ENCODE measurements around the gene DDB1.

The DDB1 gene

DNA sequence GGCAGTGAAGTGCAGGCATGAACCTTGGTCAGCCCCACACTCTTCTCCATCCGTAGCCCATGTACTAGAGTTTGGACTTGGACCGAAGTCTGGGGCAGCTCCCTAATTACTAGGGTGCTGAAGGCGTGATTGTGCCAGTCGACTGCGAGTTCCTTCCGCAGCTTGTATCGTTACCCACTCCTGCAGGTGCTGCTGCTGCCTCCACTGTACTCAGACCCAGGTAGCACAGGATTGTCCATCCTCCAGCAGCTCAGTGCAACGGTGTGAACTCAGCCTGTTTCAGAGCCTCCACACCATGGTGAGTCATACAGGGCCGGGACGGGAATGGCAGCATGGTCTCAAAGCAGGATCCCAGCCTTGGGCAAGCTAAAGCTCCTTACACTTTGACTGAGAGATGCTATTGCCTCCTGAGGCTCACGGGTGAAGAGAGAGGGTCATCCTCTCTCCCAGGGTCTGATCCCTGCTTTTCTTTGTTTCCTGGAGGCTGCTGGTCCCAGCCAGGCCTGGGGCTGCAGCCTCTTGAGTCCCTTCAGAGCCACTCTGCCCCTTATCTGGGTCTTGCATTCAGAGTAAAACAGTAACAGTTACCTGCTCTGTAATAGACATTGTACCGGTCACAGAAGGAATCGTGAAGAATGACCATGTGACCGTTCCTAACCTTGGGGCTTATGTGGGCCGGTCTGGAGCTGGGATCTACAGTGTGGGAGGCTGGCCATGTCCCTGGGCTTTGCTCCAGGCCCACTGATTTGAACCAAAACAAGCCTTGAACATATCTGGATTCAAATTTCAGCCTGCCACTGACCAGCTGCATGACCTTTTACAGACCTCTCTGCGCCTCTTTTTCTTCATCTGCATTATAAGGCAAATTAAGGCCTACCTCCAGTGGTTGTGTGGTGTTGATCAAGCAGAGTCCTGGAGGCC, 1.8 kb upstream of the DDB1 start:
- DNase-seq (ENCODE audit: low read depth): no peak

DNA sequence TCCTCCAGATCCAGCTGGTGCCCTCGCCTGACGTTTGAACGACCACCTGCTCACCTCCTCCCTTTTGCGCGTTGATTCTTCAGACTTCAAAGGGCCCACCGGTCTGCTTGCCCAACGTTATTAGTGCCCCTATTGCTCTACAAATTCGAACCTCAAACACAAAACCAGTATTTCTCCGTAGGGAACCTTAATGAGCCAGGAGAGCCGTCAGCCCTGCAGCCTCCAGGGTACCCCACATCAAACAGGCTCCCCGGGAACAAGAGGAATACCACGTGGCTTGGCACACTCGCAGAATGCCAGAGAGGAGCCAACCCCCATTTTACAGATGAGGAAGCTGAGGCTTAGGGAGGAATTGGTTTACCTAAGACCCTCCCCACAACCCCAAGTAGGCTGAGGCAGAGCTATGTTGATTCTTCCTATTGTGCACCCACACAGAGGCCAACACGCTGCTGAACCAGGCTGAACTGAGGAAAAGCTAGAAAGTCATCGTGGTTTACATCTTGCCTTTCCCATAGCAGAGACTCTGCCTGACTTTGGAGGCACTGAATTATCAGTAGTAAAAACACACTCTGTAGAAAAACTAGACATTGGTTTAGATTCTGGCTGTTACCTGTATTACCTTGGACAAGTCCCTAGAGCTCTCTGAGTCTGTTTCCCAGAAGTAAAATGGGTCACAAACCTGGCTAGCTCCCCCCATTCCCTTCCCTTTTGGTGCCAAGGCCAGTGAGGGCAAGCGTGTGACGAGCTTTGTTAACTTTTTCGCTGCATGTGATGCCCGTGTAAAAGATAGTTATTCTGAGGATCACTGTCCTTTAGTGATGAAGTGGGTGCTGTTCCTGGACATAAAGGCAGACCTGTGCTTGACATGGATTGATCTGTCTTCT, 887 bp upstream of the DDB1 start:
- DNase-seq (ENCODE audit: low read depth): no peak

DNA sequence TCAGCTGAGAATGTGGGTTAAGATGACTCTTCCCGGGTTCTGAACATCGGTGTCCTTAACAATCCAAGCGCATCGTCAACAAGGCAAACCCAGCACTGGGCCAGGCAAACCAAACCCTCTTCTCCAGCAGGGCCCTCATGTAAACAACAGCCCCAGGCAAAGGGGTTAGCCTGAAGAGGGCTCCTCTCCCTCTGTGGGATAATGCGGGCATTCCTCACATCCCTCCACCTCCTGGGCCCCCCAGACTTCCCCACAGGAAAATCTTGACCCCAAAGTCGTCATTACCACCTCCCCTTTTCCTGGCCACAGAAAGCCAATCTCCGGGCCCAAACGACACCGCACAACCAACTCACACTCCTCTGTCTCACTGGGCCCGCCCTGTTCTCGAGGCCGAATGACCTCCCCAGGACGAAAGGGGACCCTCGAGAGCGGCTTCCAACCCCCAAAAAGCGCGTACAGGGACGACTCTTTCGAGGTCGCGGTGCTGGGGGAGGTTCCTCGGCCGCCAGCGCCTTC, 566 bp downstream of the DDB1 start:
- no peak for DNase-seq (ENCODE audit: low read depth)

DNA sequence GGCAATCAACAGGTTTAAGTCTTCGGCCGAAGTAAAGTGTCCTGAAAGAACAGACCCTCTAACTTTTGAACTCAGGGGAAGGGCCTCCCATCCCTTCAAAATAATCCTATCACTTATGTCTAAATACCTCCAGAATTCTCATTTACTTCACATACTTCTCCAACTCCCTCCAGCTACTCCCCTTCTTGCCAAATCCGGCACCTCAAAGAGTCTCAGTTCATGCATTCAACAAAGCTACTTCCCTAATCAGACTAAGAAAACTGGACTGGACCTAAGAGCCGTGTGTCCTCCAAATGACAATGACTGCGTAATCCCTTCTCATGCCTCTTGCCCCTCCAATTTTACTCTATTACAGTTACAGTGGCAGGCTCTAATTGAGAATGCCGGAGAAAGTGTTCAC, 1.3 kb downstream of the DDB1 start:
- no peak for DNase-seq (ENCODE audit: low read depth)

DNA sequence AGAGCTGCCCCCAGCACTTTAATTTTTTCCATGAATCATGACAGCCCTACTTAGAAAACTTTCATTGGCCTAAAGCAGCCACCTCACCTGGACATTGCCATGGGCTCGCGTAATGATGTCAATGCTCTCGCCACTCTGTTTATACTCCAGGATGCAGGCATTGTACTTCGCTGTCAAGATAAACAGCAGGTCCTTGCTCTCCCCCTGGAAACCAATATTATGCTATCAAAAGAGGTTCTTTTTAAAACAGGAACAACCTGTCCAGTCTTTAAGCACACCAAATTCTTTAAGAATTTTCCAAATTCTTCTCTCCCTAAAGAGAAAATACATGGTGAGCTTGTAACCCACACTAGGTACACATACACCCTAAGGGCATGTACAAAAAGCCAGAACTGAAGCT, 3.0 kb downstream of the DDB1 start:
- DNase-seq (ENCODE audit: low read depth): no peak

DNA sequence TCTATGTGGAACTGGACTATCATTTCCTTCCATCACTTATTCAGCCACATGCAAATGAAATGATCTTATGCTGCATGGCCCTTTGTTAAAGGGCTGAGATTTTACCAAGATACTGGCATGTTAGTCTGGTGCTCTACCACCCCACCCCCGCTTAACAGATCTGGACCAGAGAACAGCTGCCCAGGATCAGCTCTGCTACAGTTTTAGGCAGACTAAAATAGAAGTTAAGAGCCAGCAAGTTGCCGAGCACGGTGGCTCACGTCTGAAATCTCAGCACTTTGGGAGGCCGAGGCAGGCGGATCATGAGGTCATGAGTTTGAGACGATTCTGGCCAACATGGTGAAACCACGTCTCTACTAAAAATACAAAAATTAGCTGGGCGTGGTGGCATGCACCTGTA, 4.6 kb downstream of the DDB1 start:
- no peak for DNase-seq (ENCODE audit: low read depth)

DNA sequence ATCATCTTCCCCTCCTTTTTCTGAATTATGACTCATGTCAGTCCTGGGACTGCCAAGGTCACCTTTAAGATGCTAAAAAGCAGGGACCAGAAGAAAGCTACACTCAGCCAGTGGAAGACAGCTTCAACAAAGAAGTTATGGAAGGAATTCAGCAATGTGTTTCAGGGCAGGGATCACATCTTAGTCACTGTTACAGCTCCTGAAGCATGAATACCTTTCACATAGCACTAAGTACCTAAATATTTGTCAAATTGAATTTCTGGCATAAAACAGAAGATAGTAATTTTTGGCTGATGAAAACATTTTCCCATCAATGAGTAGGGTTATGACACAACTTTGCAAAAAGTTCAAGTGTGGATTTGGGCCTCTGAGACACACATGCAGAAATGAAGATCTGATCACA, 5.2 kb downstream of the DDB1 start:
- no peak for DNase-seq (ENCODE audit: low read depth)

DNA sequence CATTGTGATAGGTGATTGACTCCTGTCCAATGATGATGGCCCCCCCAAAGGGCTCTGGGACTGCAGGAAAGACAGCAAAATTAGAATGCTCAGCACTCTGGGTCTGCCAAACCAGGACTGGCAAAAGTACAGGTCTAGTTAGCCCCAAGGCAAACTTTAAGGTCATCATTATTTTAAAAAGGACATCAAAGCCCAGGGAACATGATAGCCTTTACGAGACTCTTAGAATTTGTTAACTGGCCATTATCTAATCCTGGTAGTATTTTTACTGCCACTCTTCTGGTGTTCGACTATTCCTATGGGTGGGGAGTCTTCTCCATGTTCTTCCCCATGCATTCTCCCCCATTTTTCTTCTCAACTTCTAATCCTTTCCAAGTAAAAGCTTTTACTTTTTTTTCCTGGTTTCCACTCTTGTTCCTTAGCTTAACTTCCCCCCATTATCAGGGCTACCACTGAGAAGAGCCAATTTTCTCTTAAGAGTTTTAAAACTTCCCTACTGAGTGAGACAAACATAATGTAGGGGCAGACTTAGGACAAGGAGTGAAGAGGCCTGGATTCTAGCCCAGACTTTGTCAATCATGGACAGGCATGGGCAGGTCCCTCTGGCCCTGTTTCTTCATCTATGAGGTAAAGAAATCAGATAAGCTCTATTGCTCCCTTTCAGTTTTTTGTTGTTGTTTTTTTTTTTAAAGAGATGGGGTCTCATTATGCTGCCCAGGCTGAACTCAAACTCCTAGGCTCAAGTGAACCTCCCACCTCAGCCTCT, 7.1 kb downstream of the DDB1 start:
- no peak for DNase-seq (ENCODE audit: low read depth)

DNA sequence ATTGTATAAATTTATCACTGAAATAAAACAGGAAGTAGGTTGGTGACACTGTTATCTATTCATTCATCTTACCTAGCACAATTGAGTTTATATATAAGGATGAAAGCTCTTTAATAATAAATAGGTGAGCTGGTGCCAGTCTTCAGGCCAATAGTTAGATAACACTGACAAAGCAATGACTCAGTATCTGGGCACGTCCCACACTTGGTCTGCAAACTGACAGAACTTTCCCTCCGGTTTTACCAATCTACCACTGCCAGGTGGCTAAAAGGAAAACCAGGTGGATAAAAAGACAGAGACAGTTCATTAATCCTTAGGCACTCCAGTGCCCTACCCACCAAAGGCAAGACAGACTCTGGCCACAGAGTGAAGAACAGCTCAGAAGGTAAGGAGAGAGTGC, 17.6 kb downstream of the DDB1 start:
- DNase-seq (ENCODE audit: low read depth): no peak

DNA sequence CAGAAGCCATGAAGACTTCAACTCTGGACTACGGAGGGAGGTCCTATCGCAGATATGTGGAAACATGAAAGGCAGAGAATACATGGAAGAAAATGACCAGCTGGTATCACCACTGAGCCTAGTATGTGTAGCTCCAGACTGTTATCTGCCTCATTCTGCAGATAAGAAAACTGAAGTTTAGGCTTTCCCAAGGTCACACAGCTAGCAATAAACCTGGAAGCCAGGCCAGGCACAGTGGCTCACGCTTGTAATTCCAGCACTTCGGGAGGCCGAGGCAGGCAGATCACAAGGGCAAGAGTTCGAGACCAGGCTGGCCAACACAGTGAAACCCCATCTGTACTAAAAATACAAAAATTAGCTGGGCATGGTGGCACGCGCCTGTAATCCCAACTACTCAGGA, 22.2 kb downstream of the DDB1 start:
- no peak for DNase-seq (ENCODE audit: low read depth)

DNA sequence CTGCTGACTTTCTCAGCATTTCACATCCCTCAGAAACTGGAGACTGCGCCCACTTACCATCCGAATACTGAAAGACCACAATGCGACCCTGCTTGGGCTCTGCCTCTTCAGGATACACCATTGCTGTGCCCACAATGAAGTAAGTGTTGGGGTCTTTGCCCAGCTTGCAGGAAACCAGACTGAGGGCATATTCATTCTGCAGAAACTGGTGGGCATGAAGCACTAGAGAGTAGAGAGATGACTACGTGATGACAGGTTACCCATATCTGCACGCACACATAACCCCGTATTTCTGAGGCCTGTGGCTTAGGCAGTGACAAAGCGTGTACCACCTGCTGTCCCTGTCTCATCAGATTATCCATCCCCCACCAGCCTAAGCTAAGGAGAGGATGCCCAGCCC, 23.2 kb downstream of the DDB1 start:
- no peak for DNase-seq (ENCODE audit: low read depth)

DNA sequence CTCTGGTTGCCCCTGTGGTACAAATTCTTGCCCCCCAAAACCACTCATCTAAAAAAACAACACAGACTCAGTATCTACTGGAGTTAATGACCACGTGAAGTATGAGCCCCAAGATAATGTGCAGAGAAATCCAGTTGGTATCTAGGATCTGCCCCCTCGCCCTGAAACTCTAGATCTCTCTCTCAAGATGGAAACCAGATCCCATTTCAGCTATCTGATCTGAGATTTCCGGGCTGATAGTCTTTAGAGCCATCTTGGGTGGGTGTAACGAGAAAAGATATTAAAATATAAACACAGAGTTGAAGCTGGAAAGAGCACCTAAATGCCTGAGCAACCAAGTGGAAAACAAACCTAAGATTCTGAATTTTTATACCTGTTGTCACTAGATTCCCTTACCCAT, 23.8 kb downstream of the DDB1 start:
- no peak for DNase-seq (ENCODE audit: low read depth)

DNA sequence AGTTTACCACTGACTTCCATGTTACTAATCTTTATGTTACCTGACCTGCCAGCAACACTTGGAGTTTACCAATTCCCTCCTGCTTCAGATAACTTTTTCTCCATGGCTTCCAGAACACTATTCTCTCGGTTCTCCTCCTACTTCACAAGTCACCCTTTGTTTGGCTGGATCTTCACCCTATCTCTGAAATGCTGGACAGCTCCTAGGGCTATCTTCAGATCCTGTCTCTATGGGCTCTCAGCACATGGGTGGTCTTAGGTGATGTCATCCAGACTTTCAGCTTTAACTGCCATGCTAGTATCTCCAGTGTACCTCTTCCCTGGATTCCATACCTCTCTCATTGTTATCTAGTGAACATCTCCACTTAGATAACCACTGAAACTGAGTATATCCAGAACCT, 25.6 kb downstream of the DDB1 start:
- DNase-seq (ENCODE audit: low read depth): no peak

DNA sequence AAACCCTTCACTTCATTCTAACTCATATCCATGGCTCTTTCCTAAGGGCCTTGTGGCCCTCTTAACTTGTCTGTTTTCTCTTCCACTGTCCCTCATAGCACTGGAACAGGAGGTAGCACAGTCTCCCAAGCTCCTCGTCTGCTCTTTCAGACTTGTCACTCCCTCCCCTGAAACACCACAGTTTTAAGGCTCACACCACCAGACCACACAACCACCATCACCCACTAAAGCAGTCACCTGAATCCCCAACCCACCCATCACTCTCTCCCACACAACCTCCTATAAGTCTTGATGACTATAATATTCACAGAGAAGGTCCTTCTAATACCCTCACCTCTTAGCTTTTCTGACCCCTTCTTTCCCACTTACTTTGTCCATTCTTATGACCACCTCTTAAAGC, 26.7 kb downstream of the DDB1 start:
- DNase-seq (ENCODE audit: low read depth): no peak

DNA sequence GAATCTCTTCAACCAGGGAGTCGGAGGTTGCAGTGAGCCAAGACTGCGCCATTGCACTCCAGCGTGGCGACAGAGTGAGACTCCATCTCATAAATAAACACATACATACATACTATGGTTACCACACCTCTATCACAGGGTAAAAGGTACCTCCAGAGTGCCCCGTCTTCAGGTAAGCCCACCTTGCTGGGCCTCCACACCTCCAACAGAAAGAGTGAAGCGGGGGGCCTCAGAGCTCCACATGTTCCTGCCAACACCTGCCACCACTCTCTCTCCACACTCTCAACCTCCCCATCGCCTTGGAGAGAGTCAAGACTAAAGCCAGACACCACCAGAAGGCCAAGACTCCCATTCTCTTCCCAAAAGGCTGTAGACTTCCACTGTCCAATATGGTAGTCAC, 27.5 kb downstream of the DDB1 start:
- DNase-seq (ENCODE audit: low read depth): no peak

DNA sequence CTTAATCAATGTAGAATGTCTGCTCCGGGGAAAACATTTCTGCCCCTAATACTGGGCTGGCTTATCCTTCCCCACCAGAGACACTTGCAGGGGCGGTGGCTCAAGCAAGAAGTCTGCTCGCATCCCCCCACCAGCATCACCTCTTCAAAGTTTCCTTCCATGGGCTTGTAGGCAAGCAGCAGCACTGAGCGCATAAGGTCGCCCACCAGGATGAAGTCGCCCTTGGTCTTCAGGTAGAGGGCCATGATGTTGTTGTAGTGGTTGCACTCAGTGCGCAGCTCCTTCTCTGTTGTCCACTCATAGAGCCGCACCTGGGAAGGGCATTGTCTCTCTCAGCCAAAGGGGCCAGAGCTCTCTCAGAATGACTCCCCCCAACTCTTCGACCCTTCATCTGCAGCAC, 29.2 kb downstream of the DDB1 start:
- DNase-seq (ENCODE audit: low read depth): no peak

DNA sequence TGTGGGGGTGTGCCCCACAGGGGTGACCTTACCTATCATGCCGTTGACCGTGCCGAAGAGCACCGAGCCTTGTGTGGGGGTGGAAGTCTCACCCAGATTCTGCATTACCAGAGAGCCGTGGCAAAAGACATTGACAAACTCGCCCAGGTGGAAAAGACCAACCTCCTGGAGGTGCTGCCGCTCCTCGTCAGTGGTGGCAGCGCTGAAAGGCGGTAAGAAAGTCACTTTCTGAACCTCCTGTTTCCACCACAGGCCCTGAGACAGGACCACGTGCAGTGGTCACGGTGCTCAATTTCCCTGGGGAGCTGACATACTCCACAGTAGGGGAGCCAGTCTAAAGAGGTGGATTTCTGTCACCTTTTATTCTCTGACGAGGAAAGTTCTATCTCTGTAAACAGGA, 30.4 kb downstream of the DDB1 start:
- no peak for DNase-seq (ENCODE audit: low read depth)

DNA sequence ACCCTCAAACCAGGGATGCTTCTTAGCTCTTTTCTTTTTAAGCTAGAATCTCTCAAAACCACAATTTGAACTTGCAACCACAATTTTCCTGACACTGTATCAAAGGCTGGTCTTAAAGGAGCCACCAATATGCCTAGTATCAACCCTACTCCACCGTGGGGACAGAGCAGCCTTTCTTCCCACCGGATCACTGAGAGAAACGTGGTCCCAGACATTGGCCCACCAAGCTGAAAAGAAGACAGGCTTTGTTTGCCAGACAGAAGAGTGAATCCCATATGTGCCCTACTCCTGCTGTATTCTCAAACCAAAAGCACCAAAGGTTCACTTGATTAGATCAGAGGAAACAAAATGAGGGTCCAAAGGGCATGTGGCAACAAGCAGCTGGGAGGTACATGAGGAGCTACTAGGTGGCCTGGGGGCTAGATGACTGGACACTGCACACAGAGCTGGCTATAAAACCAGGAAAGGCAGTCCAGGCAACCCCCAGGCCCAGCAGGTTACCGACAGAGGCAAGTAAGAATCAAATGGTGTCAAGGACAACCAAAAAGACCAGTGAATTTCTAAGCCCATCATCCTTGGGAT, 34.2 kb downstream of the DDB1 start:
- DNase-seq (ENCODE audit: low read depth): no peak

DNA sequence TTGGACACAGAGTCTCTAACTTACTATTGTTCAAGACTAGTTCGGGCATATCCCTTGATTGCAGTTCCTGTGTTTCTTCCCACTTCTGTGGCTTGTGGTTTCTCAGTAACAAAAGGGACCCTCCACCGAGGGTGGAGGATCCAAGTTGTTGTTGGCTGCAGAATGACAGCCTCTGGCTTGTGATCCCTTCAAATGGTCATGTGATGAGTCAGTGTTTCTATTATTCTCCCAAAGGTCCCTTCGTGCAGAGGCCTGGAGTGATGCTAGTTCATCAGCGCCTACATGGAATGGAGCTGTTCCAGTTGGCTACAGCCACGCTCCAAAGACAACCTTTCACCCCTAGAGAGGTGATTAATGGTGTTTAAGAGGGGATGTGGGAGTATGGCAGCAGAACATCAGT, 35.2 kb downstream of the DDB1 start:
- DNase-seq (ENCODE audit: low read depth): no peak

DNA sequence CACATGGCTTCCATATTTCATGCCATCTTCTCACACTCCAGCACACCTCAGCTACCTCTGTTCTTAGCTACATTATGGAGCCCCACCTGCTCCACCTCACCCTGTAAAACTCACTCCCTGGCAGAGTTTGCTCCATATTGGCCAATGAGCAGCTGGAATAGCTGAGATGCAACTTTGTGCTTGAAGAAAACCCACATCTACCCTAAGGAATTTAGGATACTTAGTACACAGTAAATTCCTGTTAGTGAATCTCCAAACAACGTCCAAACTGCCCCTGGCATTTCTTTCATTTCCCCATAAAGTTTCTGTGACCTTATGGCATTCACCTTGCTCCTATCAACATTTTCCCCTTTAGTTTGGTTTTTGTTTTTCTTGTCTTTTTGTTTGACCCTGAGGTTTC, 35.6 kb downstream of the DDB1 start:
- no peak for DNase-seq (ENCODE audit: low read depth)

DNA sequence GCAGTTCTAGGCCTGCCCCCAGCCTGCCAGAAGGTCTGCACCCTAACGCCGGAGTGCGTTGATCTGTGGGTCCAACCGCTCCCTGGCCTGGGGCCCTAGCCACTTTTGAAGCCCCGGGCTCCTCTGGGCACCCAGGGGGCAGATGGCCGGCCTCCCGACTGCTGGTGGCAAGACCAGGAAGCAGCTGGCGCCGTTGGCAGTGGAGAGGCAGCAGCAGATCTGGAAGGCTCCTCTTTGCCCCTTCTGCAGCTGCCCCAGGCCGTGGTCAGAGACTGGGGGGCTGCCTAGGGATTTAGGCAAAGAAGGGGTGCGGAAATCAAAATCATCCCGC, 37.3 kb downstream of the DDB1 start:
- DNase-seq (ENCODE audit: low read depth): no peak
